Measurements from ENCODE around the gene USP3. TPM values are rescaled to one million over a fixed set of nuclear protein-coding genes. Genes with fewer than 3 reads are reported as not detected.

USP3 gene
- total and polyA plus RNA-seq, 2 of the 13 experiments (the other 11 are each of a cell fraction or from before 2014, with no cell fraction given) = 14.3 to 61.2 TPM

- TF ChIP-seq ARID4A (CRISPR knock-in tag; IDR thresholded peaks at IDR 0.05; ENCODE audit: borderline replicate concordance) (peak; percentile 67), ZNF431 (CRISPR knock-in tag; IDR thresholded peaks at IDR 0.05; ENCODE audit: borderline replicate concordance, low read depth) (no peak), ZNF468 (CRISPR knock-in tag; IDR thresholded peaks at IDR 0.05) (0 out of 2 replicates have a peak, but pooled peaks have one; percentile 27), ZNF317 (CRISPR knock-in tag; IDR thresholded peaks at IDR 0.05) (peak; percentile 41; the same call in 1 of the 2 replicates), KMT2B (CRISPR knock-in tag; IDR thresholded peaks at IDR 0.05) (peak; percentile 71), JDP2 (CRISPR knock-in tag; IDR thresholded peaks at IDR 0.05; ENCODE audit: borderline replicate concordance) (no peak), ZNF580 (CRISPR knock-in tag; IDR thresholded peaks at IDR 0.05; ENCODE audit: borderline replicate concordance, low read depth) (no peak), ZNF790 (CRISPR knock-in tag; IDR thresholded peaks at IDR 0.05; ENCODE audit: borderline replicate concordance) (peak; percentile 93; the same call in 1 of the 2 replicates), PAF1 (CRISPR knock-in tag; IDR thresholded peaks at IDR 0.05) (no peak), SP140L (CRISPR knock-in tag; IDR thresholded peaks at IDR 0.05; ENCODE audit: borderline replicate concordance) (no peak; the same call in 1 of the 2 replicates), ZFYVE20 (CRISPR knock-in tag; IDR thresholded peaks at IDR 0.05; ENCODE audit: borderline replicate concordance, low read depth) (no peak), HNRNPL (IDR thresholded peaks at IDR 0.05; ENCODE audit: low read depth, low read length) (0 out of 2 replicates have a peak, but pooled peaks have one; percentile 81), ZNF550 (CRISPR knock-in tag; IDR thresholded peaks at IDR 0.05; ENCODE audit: borderline replicate concordance) (no peak), ETV5 (CRISPR knock-in tag; IDR thresholded peaks at IDR 0.05; ENCODE audit: borderline replicate concordance) (peak; percentile 84), ZBTB39 (CRISPR knock-in tag; IDR thresholded peaks at IDR 0.05) (0 out of 2 replicates have a peak, but pooled peaks have one; percentile 57), MTF2 (CRISPR knock-in tag; IDR thresholded peaks at IDR 0.05; ENCODE audit: borderline replicate concordance) (0 out of 2 replicates have a peak, but pooled peaks have one; percentile 66)
- TF ChIP-seq, protein P1, sequence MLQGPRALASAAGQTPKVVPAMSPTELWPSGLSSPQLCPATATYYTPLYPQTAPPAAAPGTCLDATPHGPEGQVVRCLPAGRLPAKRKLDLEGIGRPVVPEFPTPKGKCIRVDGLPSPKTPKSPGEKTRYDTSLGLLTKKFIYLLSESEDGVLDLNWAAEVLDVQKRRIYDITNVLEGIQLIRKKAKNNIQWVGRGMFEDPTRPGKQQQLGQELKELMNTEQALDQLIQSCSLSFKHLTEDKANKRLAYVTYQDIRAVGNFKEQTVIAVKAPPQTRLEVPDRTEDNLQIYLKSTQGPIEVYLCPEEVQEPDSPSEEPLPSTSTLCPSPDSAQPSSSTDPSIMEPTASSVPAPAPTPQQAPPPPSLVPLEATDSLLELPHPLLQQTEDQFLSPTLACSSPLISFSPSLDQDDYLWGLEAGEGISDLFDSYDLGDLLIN (CRISPR knock-in tag; IDR thresholded peaks at IDR 0.05; ENCODE audit: borderline replicate concordance) = no peak
- TF ChIP-seq, protein P2, sequence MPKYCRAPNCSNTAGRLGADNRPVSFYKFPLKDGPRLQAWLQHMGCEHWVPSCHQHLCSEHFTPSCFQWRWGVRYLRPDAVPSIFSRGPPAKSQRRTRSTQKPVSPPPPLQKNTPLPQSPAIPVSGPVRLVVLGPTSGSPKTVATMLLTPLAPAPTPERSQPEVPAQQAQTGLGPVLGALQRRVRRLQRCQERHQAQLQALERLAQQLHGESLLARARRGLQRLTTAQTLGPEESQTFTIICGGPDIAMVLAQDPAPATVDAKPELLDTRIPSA (CRISPR knock-in tag; IDR thresholded peaks at IDR 0.05; ENCODE audit: borderline replicate concordance) = no peak
Observed at GRCh38 chr15:63504247-63504978, at the start of gene USP3 (continued).

Data from HepG2 (cell line).